GM18498 (cell line): Measurements from ENCODE around the gene SLC25A26.
A peak's percentile ranks its signal among the peaks of the same experiment; 100 is the strongest.

ENCODE experiments used
- ATAC-seq: cut with Tn5 transposase; IDR thresholded peaks from one replicate; pipeline ENCODE4 v1.9.1; 2021; ENCODE audit warnings: mild to moderate bottlenecking, moderate library complexity; ENCODE audit not compliant: unreplicated experiment

Gene SLC25A26

GRCh38 chr3:66220602-66221377 lies at the start of gene SLC25A26:
TSS of gene SLC25A26 (plus strand) at chr3:66221001. CDS start at chr3:66221095, 94 bp downstream.
- ATAC-seq: peak; percentile 99

- no peak for ATAC-seq
Measured at GRCh38 chr3:66172394-66172793, 48.4 kb upstream of the SLC25A26 start.

GRCh38 chr3:66177026-66177425 lies 43.8 kb upstream of the SLC25A26 start:
- ATAC-seq: no peak

- no peak for ATAC-seq
Measured at GRCh38 chr3:66178206-66178605, 42.6 kb upstream of the SLC25A26 start.

GRCh38 chr3:66179793-66180192 lies 41.0 kb upstream of the SLC25A26 start:
- ATAC-seq: no peak

GRCh38 chr3:66181764-66182163 lies 39.0 kb upstream of the SLC25A26 start:
- no peak for ATAC-seq

GRCh38 chr3:66182246-66182645 lies 38.6 kb upstream of the SLC25A26 start:
- no peak for ATAC-seq

GRCh38 chr3:66186545-66186944 lies 34.3 kb upstream of the SLC25A26 start:
- ATAC-seq: no peak

GRCh38 chr3:66195347-66195783 lies 25.4 kb upstream of the SLC25A26 start:
- no peak for ATAC-seq

- ATAC-seq: no peak
Measured at GRCh38 chr3:66196633-66197032, 24.2 kb upstream of the SLC25A26 start.

- no peak for ATAC-seq
Measured at GRCh38 chr3:66198437-66199088, 22.2 kb upstream of the SLC25A26 start.

GRCh38 chr3:66199089-66199473 lies 21.7 kb upstream of the SLC25A26 start:
- ATAC-seq: no peak

- ATAC-seq: no peak
Measured at GRCh38 chr3:66200147-66200546, 20.7 kb upstream of the SLC25A26 start.

- no peak for ATAC-seq
Measured at GRCh38 chr3:66200786-66201185, 20.0 kb upstream of the SLC25A26 start.

GRCh38 chr3:66203275-66203674 lies 17.5 kb upstream of the SLC25A26 start:
- no peak for ATAC-seq

- no peak for ATAC-seq
Measured at GRCh38 chr3:66206806-66207205, 14.0 kb upstream of the SLC25A26 start.

- ATAC-seq: no peak
Measured at GRCh38 chr3:66208189-66208588, 12.6 kb upstream of the SLC25A26 start.

- no peak for ATAC-seq
Measured at GRCh38 chr3:66210687-66211295, 10.0 kb upstream of the SLC25A26 start.

- ATAC-seq: peak; percentile 69
Measured at GRCh38 chr3:66211779-66212178, 9.0 kb upstream of the SLC25A26 start.

- no peak for ATAC-seq
Measured at GRCh38 chr3:66215106-66215505, 5.7 kb upstream of the SLC25A26 start.

- no peak for ATAC-seq
Measured at GRCh38 chr3:66220066-66220465, 735 bp upstream of the SLC25A26 start.

- ATAC-seq: no peak
Measured at GRCh38 chr3:66224220-66224619, 3.4 kb downstream of the SLC25A26 start.
